OCI-LY7 (cell line): Measurements from ENCODE around the gene LRP1-AS.

ENCODE experiments used
- CTCF ChIP-seq: fragments of 200-600 bp; sonication (generic); conservative IDR thresholded peaks from 2 replicates; pipeline ENCODE4 v1.5.1; 2014; ENCODE audit warnings: mild to moderate bottlenecking, antibody characterized with exemption, low read length, moderate library complexity, mixed read lengths
- EZH2phosphoT487 ChIP-seq: fragments of 200-600 bp; sonication (generic); IDR thresholded peaks from 2 replicates; pipeline ENCODE4 v1.6.1; 2018; ENCODE audit warnings: low read depth, borderline replicate concordance, mild to moderate bottlenecking, mixed run types, antibody characterized with exemption, low read length, moderate library complexity, mixed read lengths

- TF ChIP-seq CTCF (no peak), EZH2phosphoT487 (no peak)
Measured at GRCh38 chr12:57164454-57164853, 17.0 kb upstream of the LRP1-AS start.
